Epithelial cell of esophagus (primary cell): ENCODE measurements around the gene RNPS1.

ENCODE experiments used
- DNase-seq: peaks from one replicate; pipeline ENCODE4 v3.0.0; 2010; ENCODE audit warnings: low read depth
- H3K4me3 ChIP-seq: 2 replicates; pipeline ENCODE4 v1.5.1; 2011; ENCODE audit warnings: mild to moderate bottlenecking, low read length, control low read depth
- CTCF ChIP-seq: IDR thresholded peaks from 2 replicates; pipeline ENCODE4 v1.5.1; 2011; ENCODE audit warnings: low read depth, mild to moderate bottlenecking, low read length, control low read depth, inconsistent platforms; ENCODE audit not compliant: insufficient read depth; ENCODE audit errors: missing control alignments

The RNPS1 gene

DNA sequence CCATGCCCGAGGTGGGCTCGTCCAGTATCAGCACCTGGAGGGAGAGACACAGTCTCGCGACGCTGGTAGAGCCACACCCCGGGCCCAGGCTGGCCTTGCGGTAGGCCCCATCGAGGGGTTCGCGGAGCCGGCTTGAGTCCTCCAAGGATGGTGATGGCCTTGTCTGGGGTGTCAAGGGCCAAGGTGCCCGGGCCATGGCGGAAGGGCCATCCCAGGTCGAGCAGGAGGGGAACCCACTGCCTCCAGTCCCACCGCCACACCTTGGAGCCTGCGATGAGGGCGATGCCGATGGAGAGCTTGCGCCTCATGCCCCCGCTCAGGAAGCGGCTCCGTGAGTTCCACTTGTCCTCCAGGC is 29.6 kb upstream of the RNPS1 start:
- no peak overlapping the region for H3K4me3 ChIP-seq
- no peak for TF ChIP-seq CTCF
- DNase-seq = no peak

DNA sequence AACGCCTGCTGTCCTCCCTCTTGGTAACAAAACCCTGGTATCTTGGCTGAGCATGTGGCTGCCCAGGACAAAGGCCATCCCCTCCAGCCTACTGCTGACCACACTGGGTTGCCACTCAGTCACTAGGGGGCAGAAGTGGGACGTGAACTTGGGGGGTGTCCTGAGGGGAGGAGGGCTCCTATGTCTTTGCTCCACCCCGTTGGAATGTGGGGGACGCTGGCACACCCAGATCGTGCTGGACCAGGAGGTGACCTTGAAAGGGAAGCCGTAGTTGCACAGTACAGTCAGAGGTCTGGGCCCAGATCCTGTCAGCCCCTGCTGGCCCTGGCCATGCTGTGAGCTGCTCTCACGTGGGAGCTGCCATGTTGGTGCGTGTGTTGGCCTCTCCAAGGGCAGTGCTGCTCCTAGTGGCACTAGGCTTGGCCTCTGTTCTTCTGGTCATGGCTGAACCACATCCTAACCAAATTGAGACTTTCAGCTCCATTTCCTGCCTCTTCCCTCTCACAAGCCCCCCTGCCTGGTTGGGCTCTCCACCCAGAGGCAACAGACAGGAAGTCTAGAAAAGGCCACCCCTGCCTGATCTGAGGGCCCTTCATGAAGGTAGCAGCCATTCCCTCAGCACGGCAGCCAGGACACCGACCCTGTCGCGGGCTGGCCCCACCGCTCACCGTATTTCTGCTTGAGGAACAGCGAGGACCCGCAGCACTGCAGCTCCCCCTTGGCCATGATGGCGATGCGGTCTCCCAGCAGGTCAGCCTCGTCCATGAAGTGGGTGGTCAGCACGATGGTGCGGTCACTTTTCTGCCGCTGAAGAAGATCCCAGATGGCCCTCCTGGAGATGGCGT is 29.0 kb upstream of the RNPS1 start:
- peak; percentile 20 for TF ChIP-seq CTCF
- DNase-seq = peak; percentile 8
- no peak overlapping the region for H3K4me3 ChIP-seq

GRCh38 chr16:2295056-2295798 is 27.3 kb upstream of the RNPS1 start:
- TF ChIP-seq CTCF = no peak
- no peak overlapping the region for H3K4me3 ChIP-seq
- DNase-seq = no peak

DNA sequence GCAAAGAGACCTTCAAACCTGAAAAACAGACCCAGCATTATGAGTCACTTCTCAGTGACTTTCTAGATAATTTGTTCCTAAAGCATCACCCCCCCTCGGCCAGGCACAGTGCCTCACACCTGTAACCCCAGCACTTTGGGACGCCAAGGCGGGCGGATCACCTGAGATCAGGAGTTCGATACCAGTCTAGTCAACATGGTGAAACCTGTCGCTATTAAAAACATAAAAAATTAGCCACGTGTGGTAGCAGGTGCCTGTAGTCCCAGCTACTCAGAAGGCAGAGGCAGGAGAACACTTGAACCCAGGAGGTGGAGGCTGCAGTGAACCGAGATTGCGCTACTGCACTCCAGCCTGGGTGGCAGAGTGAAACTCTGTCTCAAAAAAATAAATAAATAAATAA is 24.3 kb upstream of the RNPS1 start:
- TF ChIP-seq CTCF = no peak
- DNase-seq = no peak
- no peak overlapping the region for H3K4me3 ChIP-seq

DNA sequence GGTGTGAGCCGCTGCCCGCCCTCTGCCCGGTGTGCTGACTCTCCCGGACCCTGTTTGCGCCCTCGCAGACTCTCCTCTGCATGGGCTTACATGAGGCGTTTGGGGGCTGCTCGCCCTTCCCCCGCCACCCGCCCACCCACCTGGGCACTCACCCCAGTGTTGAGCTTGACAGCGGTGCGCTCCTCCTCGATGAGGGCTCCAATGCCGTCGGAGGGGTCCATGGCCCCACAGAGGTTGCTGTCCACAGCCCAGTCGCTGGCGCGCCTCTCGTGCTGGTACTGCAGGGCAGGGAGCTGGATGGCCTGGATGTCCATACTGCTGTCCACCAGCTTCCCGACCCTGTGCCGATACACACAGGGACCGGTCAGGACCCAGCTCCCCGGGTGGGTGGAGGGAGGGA is 21.4 kb upstream of the RNPS1 start:
- TF ChIP-seq CTCF = no peak
- H3K4me3 ChIP-seq = no peak overlapping the region
- DNase-seq = no peak

GRCh38 chr16:2288726-2289125 is 20.8 kb upstream of the RNPS1 start:
- no peak for DNase-seq
- H3K4me3 ChIP-seq = no peak overlapping the region
- TF ChIP-seq CTCF = no peak
